SJCRH30 (cell line): ENCODE results near the gene RNF40. TPM values are rescaled to one million over a fixed set of nuclear protein-coding genes. Genes with fewer than 3 reads are reported as not detected.

Experiments used
- total RNA-seq: library from RNA; depleted of rRNA; stranded (reverse); fragments of >200 nt; shearing (Covaris generic); gene quantifications from 2 replicates; pipeline ENCODE4 v1.2.3, GENCODE V29; 2014; rRNA removed

The RNF40 gene
- total RNA-seq, 1 experiment from 2014 or later, result 124 TPM

Other genes starting within 250 kb of the RNF40 start
- gene ZNF768, start 235.8 kb upstream of the RNF40 start, total RNA-seq, result 59.7 and 62.5 TPM in 2 replicates
- 11.2 and 12.0 TPM in 2 replicates for gene ZNF747, start 227.5 kb upstream of the RNF40 start, total RNA-seq
- gene ZNF764, start 203.9 kb upstream of the RNF40 start, total RNA-seq, result 10.7 and 11.3 TPM in 2 replicates
- gene ZNF688, start 190.6 kb upstream of the RNF40 start, total RNA-seq, result 4.2 and 4.3 TPM in 2 replicates
- 13.1 and 18.2 TPM in 2 replicates for gene ZNF785, start 176.6 kb upstream of the RNF40 start, total RNA-seq
- gene ZNF689, start 151.9 kb upstream of the RNF40 start, total RNA-seq, result 15.6 and 16.4 TPM in 2 replicates
- 10.5 and 12.7 TPM in 2 replicates for gene PRR14, start 111.4 kb upstream of the RNF40 start, total RNA-seq
- 17.6 and 21.1 TPM in 2 replicates for gene FBRS, start 103.9 kb upstream of the RNF40 start, total RNA-seq
- gene SRCAP, start 63.2 kb upstream of the RNF40 start, total RNA-seq, result 19.3 and 22.0 TPM in 2 replicates
- gene PHKG2, start 13.9 kb upstream of the RNF40 start, total RNA-seq, result 26.3 and 26.4 TPM in 2 replicates
- gene CFAP119, start 260 bp upstream of the RNF40 start, total RNA-seq, result 4.1 and 4.2 TPM in 2 replicates
- gene ZNF629, start 24.9 kb downstream of the RNF40 start, total RNA-seq, result 28.6 and 29.8 TPM in 2 replicates
- gene BCL7C, start 131.8 kb downstream of the RNF40 start, total RNA-seq, result 28.1 and 30.3 TPM in 2 replicates
- 1.3 and 1.4 TPM in 2 replicates for gene CTF1, start 134.3 kb downstream of the RNF40 start, total RNA-seq
- gene FBXL19, start 161.2 kb downstream of the RNF40 start, total RNA-seq, result 14.2 and 14.4 TPM in 2 replicates
- gene ORAI3, start 186.7 kb downstream of the RNF40 start, total RNA-seq, result 4.0 and 7.0 TPM in 2 replicates
- gene SETD1A, start 195.4 kb downstream of the RNF40 start, total RNA-seq, result 8.9 TPM in 2 replicates
- gene HSD3B7, start 222.9 kb downstream of the RNF40 start, total RNA-seq, result 2.6 and 3.4 TPM in 2 replicates
- gene STX1B, start 248.3 kb downstream of the RNF40 start, total RNA-seq, result 0.94 and 1.4 TPM in 2 replicates